ENCODE results near the gene ATP10A.

The ATP10A gene

DNA sequence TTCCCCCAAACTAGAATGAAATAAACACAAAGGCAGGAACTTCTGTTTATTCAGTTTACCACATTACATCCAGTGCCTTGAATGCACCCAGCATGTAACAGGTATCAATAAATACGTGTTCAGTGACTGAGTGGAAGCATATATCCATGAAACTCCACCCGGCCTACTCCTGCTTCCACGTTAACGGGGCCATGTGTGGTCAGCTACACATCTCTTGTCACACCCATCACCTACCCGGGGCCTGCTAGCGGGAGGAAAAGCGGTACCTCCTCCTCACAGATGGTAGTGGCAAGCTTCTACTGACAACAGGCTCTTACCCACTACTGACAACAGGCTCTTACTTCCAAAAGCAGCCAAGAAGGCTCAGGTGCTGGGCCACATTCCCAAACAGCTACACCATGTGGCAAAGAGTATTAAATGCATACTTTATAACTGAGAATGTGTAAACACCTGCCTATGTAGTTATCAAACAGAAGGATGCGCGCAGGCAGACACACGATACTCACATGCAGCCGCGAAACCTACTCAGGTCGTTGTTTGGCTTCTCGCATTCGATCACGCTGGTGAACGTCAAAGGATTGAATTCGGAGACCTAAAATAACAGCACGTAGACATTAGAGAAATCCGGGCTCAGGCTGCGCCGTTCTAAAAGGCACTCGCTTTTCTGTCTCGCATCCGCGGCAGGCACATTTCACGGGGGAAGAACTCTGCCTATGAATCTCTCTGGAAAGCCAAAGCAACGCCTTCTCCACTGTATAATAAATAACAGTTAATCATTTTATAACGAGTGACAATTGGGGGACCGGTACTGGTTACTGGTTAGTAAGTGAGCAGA, 127.4 kb downstream of the ATP10A start:
- no peak for DNase-seq

DNA sequence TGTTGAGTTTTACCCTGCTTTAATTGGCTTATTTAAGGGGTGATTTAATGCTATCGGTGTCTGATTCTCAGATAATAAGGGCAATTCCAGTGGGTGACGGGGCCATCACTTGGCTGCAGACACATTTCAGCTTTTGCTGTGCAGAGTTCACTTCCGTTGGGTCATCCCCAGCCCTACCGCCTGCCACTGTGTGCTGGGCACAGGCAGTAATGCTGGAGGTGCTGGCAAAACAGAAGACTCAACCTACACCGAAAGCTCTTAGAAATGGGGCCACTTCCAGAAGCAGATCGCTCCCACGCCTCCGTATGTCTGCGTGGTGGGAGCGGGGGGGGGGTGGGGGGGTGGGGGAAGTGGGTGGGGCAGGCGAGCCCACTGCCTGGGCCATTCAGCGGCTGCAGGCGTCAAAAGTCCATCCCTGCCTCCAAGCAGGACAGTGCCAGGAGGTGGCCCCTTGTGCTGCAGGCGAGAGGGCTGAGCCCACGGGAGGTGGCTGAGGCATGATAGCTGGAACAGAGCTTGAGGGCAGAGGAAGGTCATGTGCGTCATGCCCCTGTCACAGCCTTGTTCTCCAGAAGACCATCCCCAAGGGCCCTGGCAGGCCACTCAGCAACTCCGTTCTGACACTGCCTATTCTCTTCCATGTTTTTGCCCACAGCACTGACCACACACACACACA, 128.3 kb downstream of the ATP10A start:
- no peak for DNase-seq

DNA sequence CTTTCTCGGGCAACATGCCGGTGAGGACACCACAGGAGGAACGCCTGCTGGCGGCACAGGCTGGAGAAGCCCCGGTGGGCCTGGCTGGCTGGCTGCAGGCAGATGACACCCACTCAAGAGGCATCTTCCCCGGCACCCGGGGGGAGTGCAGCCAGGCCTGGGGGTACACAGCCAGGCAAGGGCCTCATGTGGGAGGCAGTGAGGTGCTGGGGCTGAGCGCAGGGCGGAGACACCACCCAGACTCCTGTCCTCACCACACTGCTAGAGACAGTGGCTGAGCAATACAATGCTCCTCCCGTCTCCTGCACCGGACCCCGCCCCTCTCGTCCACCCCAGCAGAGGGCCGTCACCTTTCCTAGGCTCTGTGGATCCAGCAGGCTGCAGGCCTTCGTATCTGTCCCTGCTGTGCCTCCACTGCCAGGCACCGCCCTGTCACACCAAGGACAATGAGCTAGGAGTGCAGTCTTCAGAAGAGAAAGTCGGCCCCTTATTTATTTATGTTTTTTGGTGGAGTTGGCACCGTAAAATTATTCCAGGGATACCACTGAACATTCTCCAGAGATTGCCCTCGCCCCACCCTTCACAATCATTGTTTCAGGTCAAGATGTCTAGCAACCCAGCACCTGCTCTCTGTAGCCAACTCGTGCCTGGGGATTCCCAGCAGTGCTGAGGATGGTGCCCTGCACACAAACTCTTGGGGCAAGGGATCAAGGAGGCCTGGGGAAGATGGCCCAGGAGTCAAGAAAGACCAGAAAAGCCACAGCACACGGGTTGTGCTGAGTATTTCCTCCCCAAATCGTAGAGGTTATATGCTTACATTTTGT, 129.1 kb downstream of the ATP10A start:
- no peak for DNase-seq

DNA sequence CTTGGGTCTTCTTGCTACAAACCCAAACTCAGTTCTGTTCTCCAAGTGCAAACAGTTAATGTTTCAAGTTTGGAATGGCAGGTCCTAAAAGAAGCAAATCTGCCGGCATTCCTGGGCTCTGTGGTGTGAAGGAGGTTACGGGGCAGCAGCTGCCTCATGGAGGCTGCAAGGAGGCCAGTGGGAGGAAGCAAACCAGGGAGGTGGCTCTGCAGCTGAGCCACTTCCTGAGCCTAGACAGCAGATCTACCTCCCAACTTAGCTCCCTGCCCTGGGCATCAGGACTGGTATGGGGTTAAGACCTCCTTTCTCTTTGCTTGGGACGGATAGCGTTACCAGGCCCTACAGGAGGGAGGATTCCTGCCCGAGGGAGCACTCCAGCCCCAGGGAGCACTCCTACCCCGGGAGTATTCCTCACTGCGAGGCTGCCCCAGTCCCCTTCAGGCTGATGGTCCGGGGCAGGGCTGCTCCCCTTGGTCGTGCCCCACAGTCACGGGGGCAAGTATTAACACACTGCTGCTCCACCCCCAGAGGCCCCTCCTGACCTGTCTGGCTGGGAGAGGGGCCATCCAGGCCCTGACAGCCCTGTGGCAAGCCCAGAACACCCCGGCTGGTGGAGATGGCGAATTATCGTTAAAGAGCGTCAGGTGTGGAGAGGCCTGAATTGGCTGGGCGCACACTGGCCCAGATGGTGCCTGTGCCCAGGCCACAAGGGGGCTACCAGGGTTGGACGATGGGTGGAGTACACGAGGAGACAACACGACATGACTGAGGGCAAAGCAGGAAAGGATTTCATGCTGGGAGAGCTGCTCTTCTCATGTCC, 129.9 kb downstream of the ATP10A start:
- DNase-seq: no peak

DNA sequence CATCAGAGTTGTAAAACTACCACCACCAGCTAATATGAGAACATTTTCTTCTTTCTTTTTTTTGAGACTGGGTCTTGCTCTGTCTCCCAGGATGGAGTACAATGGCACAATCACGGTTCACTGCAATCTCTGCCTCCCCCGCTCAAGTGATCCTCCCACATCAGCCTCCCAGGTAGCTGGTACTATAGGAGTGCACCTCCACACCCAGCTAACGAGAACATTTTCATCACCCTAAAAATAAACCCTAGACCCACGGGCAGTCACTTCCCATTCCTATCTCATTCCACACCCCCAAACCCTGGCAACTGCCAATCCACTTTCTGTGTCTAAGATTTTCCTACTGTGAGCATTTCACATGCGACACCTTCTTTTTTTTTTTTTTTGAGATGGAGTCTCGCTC, 130.9 kb downstream of the ATP10A start:
- DNase-seq: no peak

DNA sequence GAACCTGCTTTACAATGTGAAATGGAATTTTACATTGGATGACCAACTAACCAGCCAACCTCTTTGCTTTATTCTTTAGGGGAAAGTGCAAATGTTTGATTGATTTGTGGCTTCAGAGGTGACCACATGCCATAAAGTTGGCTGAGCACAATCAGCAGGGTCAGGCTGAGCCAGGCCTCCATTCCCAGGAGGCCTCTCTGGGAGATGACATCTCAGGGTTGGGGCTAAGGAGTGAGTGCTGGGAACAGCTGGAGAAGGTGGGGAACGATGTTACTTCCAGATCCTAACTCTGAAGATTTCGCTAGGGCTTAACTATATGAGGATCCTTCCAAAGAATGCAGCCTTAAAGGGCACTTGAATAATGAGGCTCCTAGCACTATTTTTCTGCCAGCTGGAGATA, 131.7 kb downstream of the ATP10A start:
- no peak for DNase-seq

DNA sequence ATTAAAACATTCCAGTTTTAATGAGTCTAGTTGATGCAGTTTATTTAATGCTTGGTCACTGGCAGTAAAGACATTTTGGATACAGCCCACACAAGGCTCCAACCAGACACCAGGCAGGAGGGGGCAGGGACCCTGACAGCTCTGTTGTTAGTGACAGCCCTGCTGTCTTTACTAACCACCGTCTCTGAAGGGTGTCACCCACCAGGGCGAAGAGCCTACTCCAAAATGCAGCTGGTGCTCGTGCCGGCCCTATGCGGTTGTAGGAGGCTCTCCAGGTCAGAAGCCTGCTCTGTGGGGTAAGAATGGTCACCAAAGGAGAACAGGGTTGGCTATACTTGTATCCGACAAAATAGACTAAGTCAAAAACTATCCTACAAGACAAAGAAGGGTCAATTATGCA, 132.2 kb downstream of the ATP10A start:
- DNase-seq: no peak

DNA sequence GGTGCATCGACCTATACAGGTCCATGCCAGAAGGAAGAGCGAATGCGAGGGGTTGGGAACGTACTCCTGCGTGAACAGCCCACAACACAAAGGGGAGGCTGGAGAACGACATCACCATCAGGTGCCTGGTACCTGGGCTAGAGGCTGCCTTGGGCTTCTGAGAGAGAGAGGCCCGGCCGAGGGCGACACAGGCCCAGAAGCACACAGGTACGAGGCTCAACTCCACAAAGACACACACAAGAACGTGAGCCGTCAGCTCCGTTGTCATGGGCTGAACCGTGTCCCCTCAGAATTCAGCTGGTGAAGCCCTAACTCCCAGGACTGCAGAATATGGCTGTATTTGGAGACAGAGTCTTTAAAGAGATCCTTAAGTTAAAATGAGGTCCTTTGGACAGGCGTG, 134.3 kb downstream of the ATP10A start:
- DNase-seq: no peak

DNA sequence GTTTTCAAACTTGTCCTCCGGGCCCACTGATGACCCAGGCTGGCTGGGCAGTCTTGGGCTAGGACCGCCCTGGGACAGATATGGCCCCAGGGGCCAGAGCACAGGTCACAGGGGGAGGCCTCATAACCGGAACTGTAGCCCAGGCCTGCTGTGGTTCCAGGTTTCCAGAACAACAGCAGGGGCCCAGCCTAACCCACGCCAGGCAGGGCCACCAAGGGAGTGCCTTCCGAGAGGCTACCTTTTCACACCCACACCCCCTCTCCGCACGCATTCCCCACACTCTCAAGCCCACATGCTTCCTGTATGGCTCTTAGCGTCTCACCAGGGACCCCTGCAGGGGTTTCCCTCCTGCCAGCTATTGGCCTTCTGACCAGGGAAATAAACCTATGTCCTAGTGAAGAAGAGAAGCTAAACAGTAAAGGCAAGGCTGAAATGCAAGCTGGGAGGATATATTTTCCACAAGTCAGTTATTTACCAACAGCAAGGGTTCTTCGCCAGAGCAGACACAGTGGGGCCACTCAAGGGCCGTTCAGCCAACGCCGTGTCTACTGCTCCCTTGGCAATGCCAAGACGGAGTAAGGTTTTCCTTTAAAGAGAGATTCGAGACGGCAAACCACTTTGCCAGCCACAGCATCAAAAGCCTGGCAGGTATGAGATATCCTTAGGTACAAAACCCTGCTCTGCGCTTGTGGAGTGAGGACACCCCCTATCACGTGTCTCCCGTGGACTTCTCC, 135.1 kb downstream of the ATP10A start:
- no peak for DNase-seq

DNA sequence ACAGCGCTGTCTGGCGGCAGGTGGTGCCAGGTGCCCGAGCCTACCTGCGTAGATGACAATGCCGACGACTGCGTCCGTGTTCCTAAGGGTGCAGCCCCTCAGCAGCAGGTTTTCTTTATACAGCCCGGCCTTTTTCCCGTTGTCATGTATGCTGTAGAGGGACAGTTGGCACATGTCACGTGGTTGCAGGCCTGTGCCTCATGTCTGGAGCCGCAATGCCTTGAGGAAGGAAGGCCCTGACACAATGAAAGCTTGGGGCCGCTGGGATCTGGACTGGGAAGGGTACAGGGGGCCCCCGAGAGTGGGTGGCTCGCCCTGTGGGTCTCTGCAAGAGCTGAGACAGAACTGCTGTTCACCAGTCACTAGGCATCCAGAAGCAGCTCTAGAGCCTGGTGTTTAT, 136.0 kb downstream of the ATP10A start:
- no peak for DNase-seq

DNA sequence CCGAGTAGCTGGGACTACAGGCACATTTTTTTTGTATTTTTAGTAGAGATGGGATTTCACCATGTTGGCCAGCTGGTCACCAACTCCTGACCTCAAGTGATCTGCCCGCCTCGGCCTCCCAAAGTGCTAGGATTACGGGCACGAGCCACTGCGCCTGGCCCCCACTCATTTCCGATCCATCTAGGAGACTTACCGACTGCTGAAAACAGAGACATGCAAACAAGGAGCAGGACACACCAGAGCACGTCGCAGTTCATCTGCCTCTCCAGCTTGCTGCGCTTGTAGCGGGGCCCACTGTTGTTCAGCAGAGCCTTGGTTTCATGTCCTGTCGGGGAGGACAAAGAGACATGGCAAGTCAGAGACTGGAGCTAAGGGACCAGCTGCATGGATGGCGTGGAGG, 137.4 kb downstream of the ATP10A start:
- DNase-seq: no peak

DNA sequence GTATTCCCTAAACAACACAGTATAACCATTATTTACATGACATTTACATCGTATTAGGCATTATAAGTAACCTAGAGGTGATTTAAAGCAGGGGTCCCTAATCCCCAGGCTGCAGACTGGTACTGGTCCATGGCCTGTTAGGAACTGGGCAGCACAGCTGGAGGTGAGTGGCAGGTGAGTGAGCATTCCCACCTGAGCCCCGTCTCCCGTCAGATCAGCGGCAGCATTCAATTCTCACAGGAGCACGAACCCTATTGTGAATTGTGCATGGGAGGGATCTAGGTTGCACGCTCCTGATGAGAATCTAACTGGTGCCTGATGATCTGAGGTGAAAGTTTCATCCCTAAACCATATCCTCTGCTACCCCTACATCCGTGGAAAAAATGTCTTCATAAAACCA, 138.2 kb downstream of the ATP10A start:
- no peak for DNase-seq

DNA sequence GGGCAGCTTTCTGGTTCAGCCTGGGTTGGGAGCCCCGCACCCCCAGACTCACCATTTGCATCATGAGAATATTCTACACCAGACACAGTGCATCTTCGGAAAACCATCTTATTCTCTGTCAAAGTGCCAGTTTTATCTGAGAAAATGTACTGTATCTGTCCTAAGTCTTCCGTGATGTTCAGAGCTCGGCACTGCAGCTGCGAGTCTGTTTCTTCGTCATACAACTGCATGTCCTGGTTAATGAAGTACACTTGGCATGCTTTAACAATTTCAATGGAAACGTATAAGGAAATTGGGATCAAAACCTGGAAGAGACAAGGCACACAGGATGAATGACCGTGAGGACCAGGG, 141.5 kb downstream of the ATP10A start:
- no peak for DNase-seq

DNA sequence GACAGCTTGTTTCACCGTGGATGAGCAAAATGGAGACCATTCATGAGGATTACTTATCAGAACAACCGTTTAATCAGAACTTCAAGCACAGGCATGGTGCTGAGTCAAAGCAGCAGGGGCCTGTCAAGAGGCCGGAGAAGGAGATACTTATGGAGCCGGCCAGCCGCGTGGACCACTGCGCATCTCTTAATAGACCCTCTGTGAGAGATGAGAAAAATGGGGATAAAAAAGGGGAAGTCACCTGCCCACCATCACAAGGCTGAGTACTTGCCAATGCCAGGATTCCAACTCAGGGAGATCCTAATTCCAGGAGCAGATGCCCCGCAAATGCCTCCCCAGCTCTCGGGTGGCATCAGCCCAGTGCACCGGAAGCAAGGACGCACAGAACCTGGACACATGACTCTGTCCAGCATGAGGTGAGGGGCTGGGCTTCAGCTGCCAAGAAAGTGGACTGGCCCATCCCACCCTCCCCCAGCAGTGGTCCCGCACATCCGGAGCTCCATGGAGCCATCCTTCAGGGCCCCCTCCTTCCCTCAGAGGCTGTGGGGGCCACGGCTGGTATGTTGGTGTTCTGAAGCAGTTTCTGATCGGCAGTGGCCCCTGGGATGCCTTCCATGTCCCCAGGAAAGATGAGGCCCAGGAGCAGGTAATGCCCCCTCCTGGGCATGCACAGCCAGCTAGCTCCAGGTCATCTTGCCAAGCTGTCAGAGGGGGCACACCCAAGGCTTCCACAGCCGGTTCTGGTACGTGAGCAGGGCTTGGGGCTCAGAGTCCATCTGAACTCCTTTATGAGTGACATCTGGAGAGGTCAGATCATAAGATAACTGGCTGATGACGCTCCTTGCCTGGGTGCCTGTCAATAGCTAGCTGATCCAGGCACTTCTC, 143.8 kb downstream of the ATP10A start:
- DNase-seq: no peak

DNA sequence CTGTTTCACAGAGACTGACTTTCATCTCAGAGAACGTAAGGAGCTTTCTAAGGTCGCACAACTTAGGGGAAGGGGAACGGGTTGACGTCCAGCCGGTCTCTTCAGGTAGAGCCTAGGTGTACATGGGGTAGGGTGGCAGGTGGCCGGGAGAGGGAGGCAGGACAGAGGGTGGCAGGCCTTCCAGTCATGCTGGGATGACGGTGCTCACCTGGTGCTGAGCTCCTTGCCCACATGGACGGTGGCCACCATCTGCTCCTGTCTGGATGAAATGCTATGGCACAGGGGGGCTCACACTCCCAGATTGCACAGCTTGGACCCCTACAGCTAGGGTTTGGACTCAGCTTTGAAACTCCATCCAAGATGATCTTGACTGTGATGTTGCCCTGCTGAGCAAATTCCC, 144.5 kb downstream of the ATP10A start:
- DNase-seq: no peak

DNA sequence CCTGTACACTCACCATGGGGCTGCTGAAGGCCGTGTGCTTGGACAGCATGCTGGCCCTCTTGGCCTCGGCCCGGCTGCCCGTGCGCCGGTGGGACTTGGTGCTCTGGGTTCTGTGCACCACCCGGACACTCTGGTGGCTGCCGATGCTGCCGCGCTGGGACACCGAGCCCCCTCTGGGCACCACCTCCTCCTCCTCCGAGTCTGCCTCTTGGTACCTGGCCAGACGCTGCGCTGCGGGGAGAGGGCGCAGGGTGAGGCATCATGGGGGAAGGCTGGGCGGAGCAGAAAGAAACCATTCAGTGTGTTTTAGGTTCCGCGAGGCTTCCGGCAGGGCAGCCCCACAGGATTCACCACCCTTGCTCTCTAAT, 145.0 kb downstream of the ATP10A start:
- no peak for DNase-seq

DNA sequence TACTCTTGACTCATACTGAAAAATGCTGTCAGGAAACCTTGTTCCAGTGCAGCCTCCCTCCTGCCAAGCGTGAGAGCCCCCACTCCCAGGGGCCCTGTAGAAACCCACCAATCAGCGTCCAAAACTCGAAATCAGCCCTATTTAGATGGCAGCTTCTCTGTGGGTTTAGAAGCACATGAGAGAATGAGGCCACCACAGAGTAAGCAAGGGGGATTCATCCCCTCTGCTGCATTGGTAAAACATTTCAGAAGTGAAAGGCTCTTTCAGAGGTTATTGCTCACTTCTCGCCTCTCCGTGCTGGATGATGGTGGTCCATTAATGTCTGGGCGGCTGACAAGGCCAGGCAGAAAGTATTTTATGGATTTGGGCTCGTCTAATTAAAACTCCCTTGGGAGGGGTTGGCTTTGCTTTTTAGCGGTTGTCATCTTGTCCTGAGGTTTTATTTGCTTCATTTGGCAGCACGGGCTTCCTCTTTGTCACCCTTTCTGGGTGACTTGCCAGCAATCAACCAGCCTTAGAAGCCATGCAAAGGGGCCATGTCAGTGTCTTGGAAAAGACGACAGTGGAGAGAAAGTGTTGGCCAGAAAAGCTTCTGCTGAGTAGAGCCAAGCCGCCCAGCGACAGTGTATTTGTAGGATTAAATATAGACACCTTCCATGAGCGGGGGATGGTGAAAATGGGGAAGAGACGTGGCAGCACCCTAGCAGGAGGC, 145.5 kb downstream of the ATP10A start:
- DNase-seq: no peak

DNA sequence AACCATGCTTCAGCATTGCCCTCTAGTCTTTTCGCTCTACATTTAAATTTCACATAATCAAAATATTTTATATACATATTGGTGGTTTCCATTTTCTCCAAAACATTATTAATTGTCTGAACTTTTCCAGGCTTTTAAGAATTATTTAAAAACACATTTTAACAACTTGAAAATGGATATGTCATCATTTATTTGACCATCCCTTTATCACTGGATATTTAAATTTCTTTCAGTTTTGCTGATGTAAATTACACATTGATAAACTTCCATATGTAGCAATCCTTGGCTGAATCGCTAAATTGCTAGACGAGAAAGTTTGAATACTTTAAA, 146.0 kb downstream of the ATP10A start:
- DNase-seq: no peak

DNA sequence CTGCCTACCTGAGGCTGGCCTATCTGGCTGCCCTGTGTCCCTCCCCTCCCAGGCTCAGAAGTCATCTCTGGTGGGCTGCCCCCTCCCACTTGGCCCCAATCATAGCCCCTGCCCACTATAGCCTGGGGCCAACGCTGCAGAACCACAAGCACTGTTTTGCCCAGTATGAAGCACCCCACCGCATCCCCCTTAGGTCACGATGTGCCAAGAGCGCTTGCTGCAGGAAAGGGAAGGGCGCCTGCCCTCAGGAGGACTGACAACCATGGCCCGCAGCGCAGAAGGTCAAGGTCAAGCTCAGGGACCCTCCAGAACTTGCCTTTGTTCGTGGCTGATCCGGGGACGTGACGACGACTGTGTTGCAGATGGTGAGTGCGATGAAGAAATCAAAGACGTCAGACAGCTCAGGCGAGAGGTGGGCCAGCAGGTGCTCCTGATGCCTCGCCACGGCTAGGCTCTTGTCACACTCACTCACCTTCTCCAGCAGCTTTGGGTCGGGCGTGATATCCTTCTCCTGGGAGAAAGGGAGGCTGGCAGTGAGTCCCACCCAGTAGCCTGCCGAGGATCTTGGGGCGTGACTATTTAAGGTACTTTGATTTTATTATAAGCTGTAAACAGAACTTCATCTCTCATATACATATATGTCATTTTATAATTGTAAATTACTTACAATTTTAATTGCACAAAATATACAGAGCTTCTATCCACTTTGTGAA, 146.6 kb downstream of the ATP10A start:
- no peak for DNase-seq

All from CD4-positive, alpha-beta T cell treated with Interleukin-17A for 4 hours (primary cell).